NCI-H1105 treated with DMSO at 0.1 percent for 48 hours (cell line): ENCODE data around the gene RGS10.

Source experiments
- DNase-seq: peaks from one replicate; lab custom pipeline; 2025; lab: John Stamatoyannopoulos, UW

The RGS10 gene

DNA sequence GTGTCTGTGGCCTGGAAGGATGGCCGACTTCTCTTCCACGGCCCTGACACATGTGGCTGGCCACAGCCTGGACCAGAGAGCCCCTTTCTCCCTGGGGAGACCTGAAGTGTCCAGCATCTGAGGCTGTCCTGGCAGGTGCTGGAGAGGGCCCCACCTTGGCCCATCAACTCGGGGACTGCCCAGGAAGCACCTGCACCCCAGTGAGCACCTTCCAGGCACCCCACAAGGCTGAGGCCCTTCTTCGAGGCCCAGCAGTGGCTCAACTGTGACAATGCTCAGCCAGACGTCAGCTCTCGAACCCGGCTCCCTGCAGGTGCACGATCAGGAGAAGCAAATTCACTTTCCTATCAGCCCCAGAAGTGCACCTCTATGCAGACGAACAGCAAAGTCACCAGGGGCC, 24.3 kb downstream of the RGS10 start:
- DNase-seq, result no peak

DNA sequence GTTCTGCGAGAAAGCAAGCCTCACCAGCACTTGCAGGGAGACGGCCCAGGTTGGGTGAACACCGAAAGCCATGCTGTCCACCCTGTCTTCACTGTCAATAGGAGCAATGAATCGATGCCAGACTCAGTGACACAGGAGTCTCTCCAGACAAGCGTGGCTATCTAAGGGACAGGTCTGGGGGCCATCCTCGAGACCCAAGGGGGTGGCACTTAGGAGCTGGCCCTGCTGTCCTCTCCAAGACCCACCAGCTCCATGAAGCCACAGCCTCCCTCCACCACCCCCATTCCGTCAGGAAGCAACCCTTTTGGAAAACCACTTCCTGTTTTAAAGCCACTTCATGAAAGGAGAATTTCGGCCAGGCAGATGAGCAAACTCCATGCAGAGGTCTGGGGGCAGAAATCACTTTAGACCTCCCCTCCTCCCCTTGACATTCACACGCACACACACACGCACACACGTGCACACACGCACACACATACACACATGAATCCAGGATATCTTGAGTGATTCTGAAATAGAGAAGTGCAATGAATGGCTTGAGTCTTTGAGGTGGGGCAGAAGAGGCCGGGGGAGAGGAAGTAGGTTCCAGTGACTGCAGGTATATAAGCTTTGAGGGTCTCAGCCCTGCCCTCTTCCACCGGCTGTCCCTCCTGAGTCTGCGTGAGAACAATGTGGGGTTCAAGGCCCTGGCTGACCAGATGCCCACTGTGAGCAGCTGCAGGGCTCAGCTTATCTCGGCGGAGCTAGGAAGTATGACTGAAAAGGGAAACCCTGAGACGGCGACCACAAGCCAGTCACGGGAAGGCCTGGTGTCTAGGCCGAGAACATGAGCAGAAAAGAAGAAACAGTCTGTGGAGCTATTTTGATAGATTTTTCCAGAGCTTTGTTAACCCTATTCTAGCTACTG, 25.0 kb downstream of the RGS10 start:
- DNase-seq, result no peak

GRCh38 chr10:119516381-119517234, 25.9 kb downstream of the RGS10 start:
- no peak for DNase-seq

GRCh38 chr10:119515511-119516045, 26.9 kb downstream of the RGS10 start:
- DNase-seq, result no peak

DNA sequence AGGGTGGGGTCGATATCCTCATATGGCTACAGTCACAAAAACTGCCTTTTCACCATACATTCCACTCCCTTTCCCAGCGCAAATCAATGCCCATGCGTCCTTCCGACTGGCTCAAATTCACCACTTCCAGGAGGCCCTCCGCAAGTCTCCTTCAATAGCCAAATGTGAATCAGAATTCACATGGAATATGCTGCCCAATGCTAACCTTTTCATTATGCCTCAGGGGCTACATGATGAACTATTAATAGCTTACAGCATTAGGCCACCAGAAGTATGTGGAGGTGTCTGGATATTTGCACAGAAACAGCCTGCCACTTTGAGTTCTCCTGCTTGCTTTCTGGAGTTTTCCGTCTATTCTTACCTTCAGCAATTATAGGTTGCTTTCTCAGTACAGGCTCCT, 27.7 kb downstream of the RGS10 start:
- DNase-seq, result no peak

DNA sequence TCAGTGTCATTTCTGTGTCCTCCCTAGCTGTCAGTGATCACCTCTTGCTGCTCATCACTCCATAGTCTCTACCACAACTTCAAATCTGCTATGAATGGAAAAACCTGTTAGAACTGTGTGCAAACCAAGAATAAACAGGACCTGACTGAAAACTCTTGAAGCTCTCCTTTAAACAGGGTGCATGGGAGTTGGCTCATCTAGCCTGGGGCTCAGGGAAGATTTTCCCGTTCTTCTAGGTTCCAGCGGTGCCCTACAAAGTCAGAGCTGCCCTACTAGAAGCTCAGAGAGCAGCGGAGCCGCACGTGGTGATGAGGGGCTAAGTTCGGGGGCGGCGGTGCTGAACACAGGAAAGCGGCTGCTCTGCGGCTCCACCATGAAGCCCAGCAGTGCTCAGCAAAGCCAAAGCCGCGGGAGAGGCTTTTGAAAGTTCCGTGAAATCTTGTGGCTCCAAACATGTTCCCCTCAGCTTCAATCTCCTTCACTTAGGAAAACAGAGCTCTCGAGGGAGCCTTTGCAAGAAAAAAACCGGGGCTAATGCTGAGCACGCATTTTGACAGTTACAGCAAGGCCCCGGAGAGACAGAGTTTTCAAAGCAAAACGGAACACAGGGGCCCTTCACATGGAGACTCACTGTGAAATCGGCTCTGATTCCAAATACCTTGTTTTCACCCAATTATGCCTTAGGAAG, 30.5 kb downstream of the RGS10 start:
- no peak for DNase-seq

DNA sequence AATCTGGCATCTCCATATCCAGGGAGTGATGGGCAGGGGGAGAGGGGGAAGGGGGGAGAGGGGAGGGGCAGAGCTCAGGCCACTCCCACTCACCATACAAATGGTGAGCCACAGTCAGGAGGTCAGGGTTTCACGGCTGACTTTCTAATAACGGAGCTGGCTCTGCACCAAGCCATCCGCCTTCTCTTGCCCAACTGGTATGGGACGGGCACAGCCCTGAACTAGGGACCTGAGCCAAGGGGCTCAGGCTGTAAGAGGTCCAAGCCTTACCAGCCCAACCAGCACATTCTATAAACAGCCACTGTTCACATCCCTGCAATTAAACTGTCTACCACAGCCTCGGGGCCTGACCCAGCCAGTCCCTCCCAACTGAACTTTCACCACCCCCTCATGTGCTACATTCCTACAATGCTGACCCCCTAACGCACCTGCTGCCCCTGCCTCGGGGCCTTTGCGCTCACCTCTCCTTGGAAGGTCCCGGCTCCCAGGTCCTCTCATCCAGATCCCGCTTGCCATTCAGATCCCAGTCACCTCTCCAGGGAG, 32.5 kb downstream of the RGS10 start:
- DNase-seq, result no peak

GRCh38 chr10:119507115-119507514, 35.4 kb downstream of the RGS10 start:
- no peak for DNase-seq

GRCh38 chr10:119505588-119506315, 36.8 kb downstream of the RGS10 start:
- no peak for DNase-seq

DNA sequence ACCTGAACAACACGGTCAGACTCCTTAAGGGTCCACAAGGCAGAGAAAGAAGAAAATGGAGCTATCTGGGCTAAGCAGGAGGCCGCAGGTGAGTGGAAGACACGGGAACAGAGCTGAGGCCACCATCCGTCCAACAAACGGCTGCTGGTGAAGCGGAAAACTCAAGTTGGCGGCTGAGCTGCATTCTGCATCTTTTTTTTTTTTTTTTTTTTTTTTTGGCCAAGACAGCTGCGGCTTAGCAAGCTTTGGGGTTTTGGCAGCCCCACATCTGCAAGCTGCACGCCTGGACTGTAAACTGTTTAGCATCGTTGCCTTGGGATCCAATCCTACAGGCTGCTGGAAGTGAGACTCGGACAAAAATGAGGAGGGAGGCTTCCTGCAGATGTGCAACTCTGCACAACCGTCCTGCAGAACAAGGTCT, 37.4 kb downstream of the RGS10 start:
- no peak for DNase-seq

- DNase-seq, result no peak
Measured at GRCh38 chr10:119504651-119505050, 37.9 kb downstream of the RGS10 start.

DNA sequence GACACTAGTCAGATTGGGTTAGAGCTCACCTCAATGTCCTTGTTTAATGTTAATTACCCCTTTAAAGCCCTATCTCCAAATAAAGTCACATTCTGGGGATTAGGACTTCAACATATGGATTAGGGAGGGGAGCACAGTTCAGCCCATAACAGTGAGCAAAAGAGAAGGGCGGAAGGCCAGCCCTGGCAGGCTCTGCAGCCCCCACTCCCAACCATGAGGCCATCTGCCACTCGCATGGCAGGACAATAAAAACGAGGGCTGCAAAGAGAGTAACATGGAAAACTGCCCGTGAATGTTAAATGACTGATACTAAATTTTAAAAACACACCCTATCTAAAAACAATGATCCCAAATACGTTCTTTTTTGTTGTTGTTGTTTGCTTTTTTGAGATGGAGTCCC, 38.7 kb downstream of the RGS10 start:
- no peak for DNase-seq

DNA sequence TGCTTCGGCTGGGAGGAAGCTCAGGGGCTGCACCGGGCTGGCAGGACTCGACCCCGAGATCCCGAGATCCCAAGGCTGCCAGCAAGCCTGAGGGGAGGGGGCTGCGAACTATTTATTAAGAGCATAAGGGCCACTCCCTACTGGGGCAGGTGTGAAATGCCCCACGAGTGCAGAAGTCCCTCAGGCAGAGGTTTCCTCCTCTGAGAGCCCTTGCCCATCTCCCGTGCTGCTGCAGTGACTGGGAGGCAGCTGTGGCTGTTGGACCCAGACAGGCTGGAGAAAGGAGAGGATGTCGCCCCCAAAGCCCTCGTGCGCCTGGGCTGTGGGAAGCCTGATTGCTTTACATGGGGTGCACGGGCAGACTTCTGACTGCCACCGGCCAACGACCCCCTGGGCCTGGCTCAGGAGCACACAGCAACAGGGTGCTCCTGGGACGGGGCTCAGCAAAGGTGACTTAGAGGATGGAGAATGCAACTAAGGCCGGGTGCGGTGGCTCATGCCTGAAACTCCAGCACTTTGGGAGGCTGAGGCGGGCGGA, 39.8 kb downstream of the RGS10 start:
- DNase-seq, result no peak

DNA sequence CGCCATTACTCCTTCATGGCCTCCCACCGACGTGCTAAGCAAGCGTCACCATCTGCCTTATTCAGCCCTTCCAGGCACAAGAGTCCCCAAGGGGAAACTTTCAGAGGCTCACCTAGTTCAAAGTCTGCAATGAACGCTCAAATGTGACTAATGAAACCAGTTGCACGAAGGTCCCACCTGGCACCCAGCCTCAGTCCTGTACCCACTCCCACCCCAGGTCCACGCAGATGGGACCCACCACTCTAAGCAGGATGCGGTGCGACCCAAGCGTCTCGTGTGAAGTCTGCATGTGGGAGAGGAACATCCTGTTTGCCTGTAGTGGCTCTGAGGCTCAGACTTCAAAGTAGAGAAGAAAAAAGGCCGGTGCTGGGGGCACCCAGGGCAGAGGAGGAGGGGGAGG, 40.3 kb downstream of the RGS10 start:
- no peak for DNase-seq

DNA sequence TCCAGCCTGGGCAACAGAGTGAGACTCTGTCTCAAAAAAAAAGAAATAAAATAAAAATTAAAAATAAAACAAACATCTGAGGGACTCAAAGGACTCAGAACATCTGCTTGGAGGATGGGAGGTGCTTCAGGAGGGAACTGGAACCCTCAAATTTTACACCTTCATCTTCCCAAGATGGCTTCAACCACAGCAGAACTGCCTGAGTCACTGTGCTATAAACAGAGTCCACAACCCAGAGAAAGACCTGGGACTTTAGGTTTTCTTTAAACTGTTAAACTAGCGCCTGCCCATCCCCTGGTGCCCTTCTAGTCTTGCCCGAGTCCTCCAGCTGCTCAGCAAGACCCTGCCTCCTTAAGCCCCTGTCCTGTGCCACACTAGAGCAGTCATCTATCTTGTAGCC, 40.8 kb downstream of the RGS10 start:
- DNase-seq, result no peak

DNA sequence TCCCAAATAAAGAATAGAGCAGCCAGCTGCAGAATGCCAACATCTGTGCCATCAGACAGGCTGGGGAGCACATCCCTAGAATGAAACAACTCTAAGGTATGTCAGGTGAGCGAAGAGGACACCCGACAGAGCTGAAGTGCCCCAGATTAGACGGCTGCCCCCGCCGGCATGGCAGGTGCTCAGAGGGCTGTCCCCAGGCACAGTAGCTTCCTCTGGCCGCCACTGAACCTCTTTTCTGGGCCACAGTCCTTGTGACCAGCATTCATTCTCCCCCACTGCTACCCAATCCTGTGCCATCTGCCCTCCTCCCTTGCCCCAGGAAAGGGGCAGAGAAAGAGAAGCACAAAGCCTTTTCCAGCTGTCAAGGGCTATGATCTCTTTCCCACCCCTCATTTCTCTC, 41.7 kb downstream of the RGS10 start:
- DNase-seq, result no peak

- no peak for DNase-seq
Measured at GRCh38 chr10:119500123-119500795, 42.3 kb downstream of the RGS10 start.

DNA sequence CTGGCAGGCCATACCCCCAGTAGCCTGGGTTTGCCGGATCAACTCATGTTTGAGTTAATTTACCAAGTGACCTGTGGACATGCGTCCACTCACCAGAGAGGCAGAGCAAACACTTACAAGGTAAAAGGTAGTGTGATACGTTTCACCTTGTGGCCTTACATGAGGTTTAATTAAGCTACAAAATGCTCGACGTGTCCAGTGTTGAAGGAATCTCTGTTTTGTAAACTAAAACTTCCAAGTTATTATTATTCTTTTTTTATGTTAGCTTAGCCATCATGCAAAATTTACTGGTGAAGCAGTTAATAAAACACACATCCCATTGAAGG, 42.9 kb downstream of the RGS10 start:
- no peak for DNase-seq

- no peak for DNase-seq
Measured at GRCh38 chr10:119498889-119499676, 43.4 kb downstream of the RGS10 start.

DNA sequence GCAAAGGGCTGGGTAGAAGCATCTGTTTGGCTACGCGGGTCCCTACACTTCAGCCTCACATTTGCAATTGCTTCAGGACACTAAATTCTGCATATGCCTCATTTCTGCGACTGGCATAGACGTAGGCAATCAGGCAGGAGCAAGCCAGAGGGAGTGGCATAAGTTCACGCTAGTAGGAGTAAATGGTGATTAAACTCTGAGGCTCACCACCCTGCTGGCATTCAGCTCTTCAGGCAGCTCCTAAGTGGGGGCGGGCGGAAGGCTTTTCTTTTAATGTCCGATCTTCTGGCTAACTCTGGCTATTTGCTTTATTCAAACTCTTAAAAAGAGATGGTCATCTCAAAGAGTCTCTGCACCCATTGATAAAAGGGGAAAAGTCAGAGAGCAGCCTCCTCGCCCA, 45.3 kb downstream of the RGS10 start:
- no peak for DNase-seq
